ENCODE data around the gene PCA3. TPM values are rescaled to one million over a fixed set of nuclear protein-coding genes. Genes with fewer than 3 reads are reported as not detected.
A peak's percentile ranks its signal among the peaks of the same experiment; 100 is the strongest.

The PCA3 gene
- polyA plus RNA-seq, 2 of the 4 experiments (the other 2 are of a cell fraction) = not detected

GRCh38 chr9:76733096-76733495 lies 31.1 kb upstream of the PCA3 start (continued):
- no peak for TF ChIP-seq MAFK (IDR thresholded peaks at IDR 0.05; ENCODE audit: partially characterized antibody)

GRCh38 chr9:76734716-76735115 lies 29.5 kb upstream of the PCA3 start:
- ChIA-PET POLR2A (no interaction called here), CTCF (interaction anchor here (0.9 kb wide), 1 partner anchor 10 kb away, joined by 4 read pairs; no protein-coding TSS in a partner anchor)
- FAIRE-seq = no peak
- no peak overlapping the region for H3K27ac ChIP-seq
- TF ChIP-seq MAZ (IDR thresholded peaks at IDR 0.05; ENCODE audit: borderline replicate concordance, low read depth, low read length) (no peak), POLR2A (IDR thresholded peaks at IDR 0.05; ENCODE audit: low read length) (no peak), FOSL2 (IDR thresholded peaks at IDR 0.05) (no peak), FOSL2 (CRISPR knock-in tag; IDR thresholded peaks at IDR 0.05) (no peak), BCL3 (IDR thresholded peaks at IDR 0.05) (no peak), TP53 (CRISPR knock-in tag; IDR thresholded peaks at IDR 0.05) (no peak)
- H3K4me1 ChIP-seq = no peaks in the 10 kb centered on the region
- 0 out of 6 replicates have a peak, but pooled peaks of 1 of the 2 experiments have one; percentile 30 for ATAC-seq
- H3K4me2 ChIP-seq = no peak overlapping the region
- WGBS (ENCODE audit: missing lambda C conversion rate) = 7% methylated on average over 3 of the region's 3 CpGs
- H3K4me3 ChIP-seq = no peak overlapping the region
- no peaks in the 10 kb centered on the region for H3K9me3 ChIP-seq
- DNase-seq (ENCODE audit: low read depth in 1 of 2, low spot score in 1 of 2) = no peak

GRCh38 chr9:76737154-76737902 lies 26.9 kb upstream of the PCA3 start:
- no peak overlapping the region for H3K4me2 ChIP-seq
- no peak overlapping the region for H3K4me3 ChIP-seq
- TF ChIP-seq ZSCAN20 (CRISPR knock-in tag; IDR thresholded peaks at IDR 0.05) = no peak
- TF ChIP-seq TP53 (CRISPR knock-in tag; IDR thresholded peaks at IDR 0.05) = no peak
- TF ChIP-seq RFX5 (IDR thresholded peaks at IDR 0.05) = no peak
- TF ChIP-seq JUNB (IDR thresholded peaks at IDR 0.05) = no peak
- no peak for TF ChIP-seq RNF2 (IDR thresholded peaks at IDR 0.05; ENCODE audit: borderline replicate concordance, low read depth)
- no peak for TF ChIP-seq HDAC2 (IDR thresholded peaks at IDR 0.05)
- CTCF ChIA-PET = interaction anchor here (0.9 to 1.5 kb wide), 3 partner anchors 32 to 354 kb away, joined by 3 to 4 read pairs (median 3); no protein-coding TSS in a partner anchor
- 0% methylated on average over 3 of the region's 3 CpGs for WGBS (ENCODE audit: missing lambda C conversion rate)
- POLR2A ChIA-PET = no interaction called here
- H3K27ac ChIP-seq = no peak overlapping the region
- no peaks in the 10 kb centered on the region for H3K4me1 ChIP-seq
- ATAC-seq (no peak), DNase-seq (ENCODE audit: low read depth in 1 of 2, low spot score in 1 of 2) (no peak), FAIRE-seq (no peak)
- 0 out of 3 replicates have a peak, but pooled peaks cover 2% of the 10 kb centered on the region for H3K9me3 ChIP-seq

- ATAC-seq (no peak), FAIRE-seq (no peak), DNase-seq (ENCODE audit: low read depth in 1 of 2, low spot score in 1 of 2) (no peak)
- Histone ChIP-seq H3K4me3 (no peak overlapping the region), H3K27ac (no peak overlapping the region), H3K4me2 (no peak overlapping the region), H3K4me1 (no peaks in the 10 kb centered on the region), H3K9me3 (0 out of 3 replicates have a peak, but pooled peaks cover 7% of the 10 kb centered on the region)
- POLR2A ChIA-PET = no interaction called here
- TF ChIP-seq FOXS1 (CRISPR knock-in tag; IDR thresholded peaks at IDR 0.05) = no peak
- TF ChIP-seq CEBPB (IDR thresholded peaks at IDR 0.05) = no peak
- no peak for TF ChIP-seq ZC3H11A (IDR thresholded peaks at IDR 0.05)
- no peak for TF ChIP-seq HOXB13 (CRISPR knock-in tag; IDR thresholded peaks at IDR 0.05; ENCODE audit: low read depth)
- TF ChIP-seq HES2 (IDR thresholded peaks at IDR 0.05) = no peak
- TF ChIP-seq MAZ (IDR thresholded peaks at IDR 0.05; ENCODE audit: borderline replicate concordance, low read depth, low read length) = no peak
- WGBS (ENCODE audit: missing lambda C conversion rate) = 9% methylated on average over 5 of the region's 5 CpGs
- CTCF ChIA-PET = interaction anchor here (1.2 to 1.5 kb wide), 2 partner anchors 33 to 34 kb away, joined by 3 to 4 read pairs; no protein-coding TSS in a partner anchor
These were observed 25.8 kb upstream of the PCA3 start for GRCh38 chr9:76738402-76738801.

GRCh38 chr9:76741524-76741923 lies 22.7 kb upstream of the PCA3 start:
- Histone ChIP-seq H3K4me1 (no peaks in the 10 kb centered on the region), H3K9me3 (peaks cover 14% of the 10 kb centered on the region; the same call in 1 of the 3 replicates), H3K4me2 (no peak overlapping the region), H3K27ac (no peak overlapping the region), H3K4me3 (no peak overlapping the region)
- POLR2A ChIA-PET = no interaction called here
- DNase-seq (ENCODE audit: low read depth in 1 of 2, low spot score in 1 of 2) (no peak), FAIRE-seq (no peak), ATAC-seq (no peak)
- 11% methylated on average over 5 of the region's 5 CpGs for WGBS (ENCODE audit: missing lambda C conversion rate)
- TF ChIP-seq TFCP2L1 (CRISPR knock-in tag; IDR thresholded peaks at IDR 0.05) (no peak), ZNF302 (CRISPR knock-in tag; IDR thresholded peaks at IDR 0.05) (no peak), CTCF (IDR thresholded peaks at IDR 0.05) (no peak), HEYL (CRISPR knock-in tag; IDR thresholded peaks at IDR 0.05) (no peak), ZFP36 (IDR thresholded peaks at IDR 0.05; ENCODE audit: borderline replicate concordance, partially characterized antibody) (no peak), POLR2A (IDR thresholded peaks at IDR 0.05; ENCODE audit: low read length) (no peak), CEBPB (IDR thresholded peaks at IDR 0.05) (no peak), JUNB (IDR thresholded peaks at IDR 0.05) (no peak), HOXB13 (CRISPR knock-in tag; IDR thresholded peaks at IDR 0.05; ENCODE audit: low read depth) (no peak), CBX2 (IDR thresholded peaks at IDR 0.05; ENCODE audit: borderline replicate concordance, low read depth) (no peak), E2F6 (IDR thresholded peaks at IDR 0.05; ENCODE audit: borderline replicate concordance, low read depth) (no peak), CHD2 (IDR thresholded peaks at IDR 0.05; ENCODE audit: low read length, partially characterized antibody) (no peak), SREBF2 (IDR thresholded peaks at IDR 0.05) (no peak)
- CTCF ChIA-PET = no interaction called here
